Measurements from ENCODE around the gene JAKMIP2.
"Not testable (repeated sequence)": the region's sequence is repeated elsewhere in the genome, so short reads cannot be mapped to it uniquely, and the experiment has no call there.

The JAKMIP2 gene

GRCh38 chr5:147586832-147587231 lies 195.7 kb downstream of the JAKMIP2 start:
- no peak for DNase-seq

GRCh38 chr5:147586221-147586620 lies 196.3 kb downstream of the JAKMIP2 start:
- DNase-seq, result no peak

GRCh38 chr5:147582272-147582671 lies 200.3 kb downstream of the JAKMIP2 start:
- DNase-seq, result not testable (repeated sequence)

GRCh38 chr5:147580418-147580817 lies 202.1 kb downstream of the JAKMIP2 start:
- not testable (repeated sequence) for DNase-seq

- peak; percentile 43 to 60 (median 51) for DNase-seq
Observed at GRCh38 chr5:147578228-147579024, 204.1 kb downstream of the JAKMIP2 start.

GRCh38 chr5:147576646-147577535 lies 205.6 kb downstream of the JAKMIP2 start:
- peak; percentile 47 to 70 (median 67) for DNase-seq

GRCh38 chr5:147575598-147575997 lies 206.9 kb downstream of the JAKMIP2 start:
- DNase-seq, result no peak

- no peak for DNase-seq
Observed at GRCh38 chr5:147573211-147573610, 209.3 kb downstream of the JAKMIP2 start.

- no peak for DNase-seq
Observed at GRCh38 chr5:147568710-147569406, 213.7 kb downstream of the JAKMIP2 start.

GRCh38 chr5:147567917-147568598 lies 214.5 kb downstream of the JAKMIP2 start:
- DNase-seq, result no peak

- DNase-seq, result peak; percentile 8 to 41 (median 31)
Observed at GRCh38 chr5:147565524-147565923, 217.0 kb downstream of the JAKMIP2 start.

GRCh38 chr5:147564124-147564486 lies 218.4 kb downstream of the JAKMIP2 start:
- DNase-seq, result no peak

GRCh38 chr5:147563466-147564123 lies 218.9 kb downstream of the JAKMIP2 start:
- no peak for DNase-seq

- DNase-seq, result no peak
Observed at GRCh38 chr5:147561435-147561834, 221.1 kb downstream of the JAKMIP2 start.

GRCh38 chr5:147560718-147561331 lies 221.7 kb downstream of the JAKMIP2 start:
- DNase-seq, result no peak

GRCh38 chr5:147559749-147560148 lies 222.8 kb downstream of the JAKMIP2 start:
- DNase-seq, result no peak

GRCh38 chr5:147558826-147559225 lies 223.7 kb downstream of the JAKMIP2 start:
- peak; percentile 66 to 70 (median 69) for DNase-seq

- DNase-seq, result no peak
Observed at GRCh38 chr5:147557876-147558745, 224.4 kb downstream of the JAKMIP2 start.

- no peak for DNase-seq
Observed at GRCh38 chr5:147555176-147555575, 227.4 kb downstream of the JAKMIP2 start.

- no peak for DNase-seq
Observed at GRCh38 chr5:147554261-147554817, 228.2 kb downstream of the JAKMIP2 start.
